Measurements from ENCODE around the gene PARD6B.
"Not testable (repeated sequence)": the region's sequence is repeated elsewhere in the genome, so short reads cannot be mapped to it uniquely, and the experiment has no call there.

PARD6B gene

GRCh38 chr20:50704514-50704913 is 26.9 kb upstream of the PARD6B start:
- no peak for DNase-seq

DNA sequence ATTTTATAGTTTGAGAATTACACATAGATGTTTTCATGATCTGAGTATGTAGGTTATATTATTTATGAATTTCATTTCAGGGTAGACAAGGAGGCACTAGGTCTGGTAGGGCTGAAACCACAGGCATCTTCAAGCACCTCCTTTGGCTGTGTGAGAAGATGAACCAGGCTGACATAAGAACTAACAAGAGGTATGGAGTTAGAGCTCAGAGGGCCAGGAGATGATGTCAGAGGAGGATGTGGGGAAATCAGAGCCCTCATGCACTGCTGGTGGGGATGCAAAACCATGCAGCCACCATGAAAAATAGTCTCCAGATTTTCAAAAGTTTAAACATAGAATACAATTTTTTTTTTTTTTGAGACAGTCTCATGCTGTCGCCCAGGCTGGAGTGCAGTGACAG is 26.4 kb upstream of the PARD6B start:
- no peak for DNase-seq

GRCh38 chr20:50708845-50709635 is 22.3 kb upstream of the PARD6B start:
- DNase-seq = no peak

DNA sequence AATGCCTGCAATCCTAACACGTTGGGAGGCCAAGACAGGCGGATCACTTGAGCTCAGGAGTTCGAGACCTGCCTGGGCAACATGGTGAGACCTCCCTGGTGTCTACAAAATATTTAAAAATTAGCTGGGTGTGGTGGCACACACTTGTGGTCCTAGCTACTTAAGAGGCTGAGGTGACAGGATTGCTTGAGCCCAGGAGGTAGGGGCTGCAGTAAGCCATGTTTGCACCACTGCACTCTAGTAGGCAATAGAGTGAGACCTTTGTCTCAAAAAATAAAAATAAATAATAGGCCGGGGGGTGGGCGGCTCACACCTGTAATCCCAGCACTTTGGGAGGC is 21.8 kb upstream of the PARD6B start:
- no peak for DNase-seq

- DNase-seq = no peak
Observed at GRCh38 chr20:50710492-50711063, 20.8 kb upstream of the PARD6B start.

GRCh38 chr20:50711113-50711825 is 20.1 kb upstream of the PARD6B start:
- no peak for DNase-seq

- no peak for DNase-seq
Observed at GRCh38 chr20:50712771-50713656, 18.4 kb upstream of the PARD6B start.

- DNase-seq = no peak
Observed at GRCh38 chr20:50713657-50714101, 17.7 kb upstream of the PARD6B start.

DNA sequence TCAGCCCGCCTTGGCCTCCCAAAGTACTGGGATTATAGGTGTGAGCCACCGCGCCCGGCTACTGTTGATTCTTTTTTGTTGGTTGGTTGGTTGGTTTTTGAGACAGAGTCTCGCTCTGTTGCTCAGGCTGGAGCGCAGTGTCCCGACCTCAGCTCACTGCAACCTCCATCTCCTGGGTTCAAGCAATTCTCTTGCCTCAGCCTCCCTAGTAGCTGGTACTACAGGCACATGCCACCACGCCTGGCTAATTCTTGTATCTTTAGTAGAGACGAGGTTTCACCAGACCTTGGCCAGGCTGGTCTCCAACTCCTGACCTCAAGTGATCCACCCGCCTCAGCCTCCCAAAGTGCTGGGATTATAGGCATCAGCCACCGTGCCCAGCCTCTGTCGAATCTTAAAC is 17.0 kb upstream of the PARD6B start:
- not testable (repeated sequence) for DNase-seq

DNA sequence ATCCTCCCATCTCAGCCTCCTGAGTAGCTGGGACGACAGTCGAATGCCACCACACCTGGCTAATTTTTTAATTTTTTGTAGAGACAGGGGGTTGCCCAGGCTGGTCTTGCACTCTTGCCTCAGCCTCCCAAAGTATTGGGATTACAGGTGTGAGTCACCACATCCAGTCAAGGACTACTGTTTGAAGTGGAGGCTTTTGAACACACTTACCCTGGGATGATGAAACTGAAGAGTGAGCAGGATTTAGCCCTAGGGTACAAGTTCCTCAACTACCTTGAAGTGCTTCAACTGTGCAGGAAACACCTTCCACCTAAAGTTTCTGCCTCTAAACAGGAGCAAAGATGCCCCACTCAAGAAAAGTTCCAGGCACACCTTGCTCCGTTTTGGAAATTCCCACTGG is 15.7 kb upstream of the PARD6B start:
- no peak for DNase-seq

DNA sequence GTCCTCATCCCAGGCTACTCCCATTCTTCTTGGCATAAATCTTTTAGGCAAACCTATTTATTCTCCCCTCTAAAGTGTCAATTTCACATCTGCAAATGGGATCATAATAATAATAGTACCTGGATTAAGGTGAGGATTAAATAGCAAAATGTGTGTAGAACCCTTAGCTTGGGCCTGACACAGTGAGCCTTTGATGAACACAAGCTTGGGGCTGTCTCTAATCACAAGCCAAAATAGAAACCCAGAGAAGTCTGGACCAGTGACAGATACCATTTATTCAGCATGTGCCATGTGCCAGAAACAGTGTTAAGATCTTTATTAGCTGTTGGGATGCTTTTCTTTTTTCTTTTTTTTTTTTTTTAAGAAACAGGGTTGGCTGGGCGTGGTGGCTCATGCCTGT is 14.9 kb upstream of the PARD6B start:
- no peak for DNase-seq

- no peak for DNase-seq
Observed at GRCh38 chr20:50717312-50717711, 14.1 kb upstream of the PARD6B start.

GRCh38 chr20:50717974-50718761 is 13.2 kb upstream of the PARD6B start:
- no peak for DNase-seq

- DNase-seq = no peak
Observed at GRCh38 chr20:50719328-50719727, 12.1 kb upstream of the PARD6B start.

DNA sequence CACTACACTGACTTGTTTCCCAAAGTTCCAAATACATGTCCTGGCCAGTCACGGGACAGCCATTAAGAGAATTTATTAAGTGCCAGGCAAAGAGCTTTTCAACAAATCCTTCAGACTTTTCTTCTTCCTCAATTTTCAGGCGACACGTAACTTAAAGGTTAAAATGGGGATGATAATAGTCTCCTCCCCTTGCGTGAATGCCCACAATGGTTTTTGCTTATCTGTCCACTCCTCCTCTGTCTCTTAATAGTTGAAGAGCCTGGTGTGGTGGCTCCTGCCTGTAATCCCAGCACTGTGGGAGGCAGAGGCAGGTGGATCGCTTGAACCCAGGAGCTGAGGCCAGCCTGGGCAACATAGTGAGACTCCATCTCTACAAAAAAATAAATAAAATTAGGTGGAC is 11.4 kb upstream of the PARD6B start:
- no peak for DNase-seq

DNA sequence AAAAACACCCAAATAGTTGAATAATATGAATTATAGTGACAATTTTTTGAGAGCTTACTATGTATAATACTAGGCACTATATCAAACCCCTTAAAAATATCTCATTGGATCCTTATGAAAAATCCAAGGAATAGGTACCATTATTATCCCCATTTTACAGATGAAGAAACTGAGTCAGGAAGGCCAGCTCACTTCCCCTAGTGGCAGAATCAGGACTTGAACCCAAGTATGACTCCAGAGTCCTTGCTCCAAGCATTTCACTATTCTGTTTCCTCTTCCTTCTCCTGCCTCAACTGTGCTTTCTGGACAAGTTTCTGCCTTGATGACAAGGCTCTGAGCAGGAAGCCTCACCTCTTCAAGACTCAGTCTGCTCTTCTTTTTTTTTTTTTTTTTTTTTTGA is 10.8 kb upstream of the PARD6B start:
- no peak for DNase-seq

DNA sequence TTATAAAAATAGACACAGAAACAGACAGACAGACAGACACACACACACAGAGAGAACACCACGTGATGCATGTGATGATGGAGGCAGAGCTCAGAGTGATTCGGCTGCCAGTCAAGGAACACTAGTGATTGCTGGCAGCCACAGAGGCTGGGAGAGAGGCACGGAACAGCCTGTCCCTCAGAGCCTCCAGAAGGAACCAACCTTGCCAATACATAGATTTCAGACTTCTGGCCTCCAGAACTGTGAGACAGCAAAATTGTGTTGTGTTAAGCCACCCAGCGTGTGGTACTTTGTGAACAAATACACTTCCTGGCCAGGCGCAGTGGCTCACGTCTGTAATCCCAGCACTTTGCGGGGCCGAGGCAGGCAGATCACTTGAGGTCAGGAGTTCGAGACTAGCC is 9.5 kb upstream of the PARD6B start:
- DNase-seq = no peak

DNA sequence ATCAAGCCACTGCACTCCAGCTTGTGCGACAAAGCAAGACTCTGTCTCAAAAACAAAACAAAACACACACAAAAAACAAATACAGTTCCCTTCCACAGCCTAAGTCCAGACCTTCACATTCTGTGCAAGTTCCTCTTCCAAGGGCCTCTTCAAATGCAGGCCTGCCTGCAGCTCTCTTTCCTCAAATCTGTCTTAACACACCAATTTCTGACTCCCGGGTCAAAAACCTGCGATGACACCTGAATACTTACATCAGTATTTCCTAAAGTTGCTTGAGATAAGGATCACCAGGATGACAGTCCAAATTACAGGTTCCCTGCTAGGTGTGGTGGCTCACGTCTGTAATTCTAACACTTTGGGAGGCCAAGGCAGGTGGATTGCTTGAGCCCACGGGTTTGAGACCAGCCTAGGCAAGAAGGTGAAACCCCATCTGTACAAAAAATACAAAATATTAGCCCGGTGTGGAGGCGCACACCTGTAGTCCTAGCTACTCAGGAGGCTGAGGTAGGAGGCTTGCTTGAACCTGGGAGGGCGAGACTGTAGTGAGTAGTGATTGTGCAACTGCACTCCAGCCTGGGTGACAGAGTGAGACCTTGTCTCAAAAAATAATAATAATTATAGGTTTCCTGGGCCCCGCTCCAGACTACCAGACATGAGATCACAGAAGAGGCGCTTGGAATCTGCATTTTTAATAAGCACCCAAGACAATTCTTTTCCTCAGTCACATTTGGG is 8.8 kb upstream of the PARD6B start:
- no peak for DNase-seq

DNA sequence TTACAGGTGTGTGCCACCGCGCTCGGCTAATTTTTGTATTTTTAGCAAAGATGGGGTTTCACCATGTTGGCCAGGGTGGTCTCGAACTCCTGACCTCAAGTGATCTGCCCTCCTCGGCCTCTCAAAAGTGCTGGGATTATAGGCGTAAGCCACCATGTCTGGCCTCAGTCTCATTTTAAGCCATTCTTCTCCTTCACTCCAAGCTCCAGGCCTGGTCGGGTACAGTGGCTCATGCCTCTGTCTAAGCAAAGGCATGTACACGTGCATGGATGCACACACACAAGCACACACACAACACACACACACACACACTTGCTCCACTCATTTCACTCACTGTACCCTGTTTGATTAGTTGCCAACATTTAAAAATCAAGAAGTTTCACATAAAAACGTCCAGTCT is 7.7 kb upstream of the PARD6B start:
- no peak for DNase-seq

DNA sequence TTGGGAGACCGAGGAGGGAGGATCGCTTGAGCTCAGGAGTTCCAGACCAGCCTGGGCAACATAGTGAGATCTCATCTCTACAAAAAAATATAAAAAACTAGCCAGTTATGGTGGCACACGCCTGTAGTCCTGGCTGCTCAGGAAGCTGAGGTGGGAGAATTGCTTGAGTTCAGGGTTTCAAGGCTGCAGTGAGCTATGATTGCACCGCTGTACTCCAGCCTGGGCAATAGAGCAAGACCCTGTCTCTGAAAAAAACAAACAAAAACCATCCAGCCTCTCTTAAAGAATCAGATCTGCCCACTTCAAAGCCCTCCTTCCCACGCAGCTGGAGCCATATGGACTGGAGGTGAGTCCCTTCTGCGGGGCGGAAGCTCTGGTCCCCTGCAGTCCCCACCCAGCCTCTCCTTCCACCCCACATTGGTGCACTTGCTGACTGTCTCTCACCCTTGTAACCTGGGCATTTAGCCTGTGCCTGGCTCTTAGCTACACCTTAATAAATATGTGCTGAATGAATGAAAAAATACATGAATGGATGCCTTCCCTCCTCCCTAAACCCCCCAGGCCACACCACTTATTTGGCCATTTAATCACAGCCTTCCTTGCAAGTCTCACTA is 7.2 kb upstream of the PARD6B start:
- DNase-seq = no peak
